HTR-8/SVneo (cell line): ENCODE results near the gene GABRA4.

Experiments
- DNase-seq: peaks from one replicate; pipeline ENCODE4 v3.0.0; 2011; ENCODE audit warnings: low spot score, mixed read lengths; ENCODE audit not compliant: insufficient read length
- FAIRE-seq: peaks from 2 replicates; lab custom pipeline; 2011; peaks lifted over from hg19 to GRCh38; lab: Jason Lieb, UNC

The GABRA4 gene

DNA sequence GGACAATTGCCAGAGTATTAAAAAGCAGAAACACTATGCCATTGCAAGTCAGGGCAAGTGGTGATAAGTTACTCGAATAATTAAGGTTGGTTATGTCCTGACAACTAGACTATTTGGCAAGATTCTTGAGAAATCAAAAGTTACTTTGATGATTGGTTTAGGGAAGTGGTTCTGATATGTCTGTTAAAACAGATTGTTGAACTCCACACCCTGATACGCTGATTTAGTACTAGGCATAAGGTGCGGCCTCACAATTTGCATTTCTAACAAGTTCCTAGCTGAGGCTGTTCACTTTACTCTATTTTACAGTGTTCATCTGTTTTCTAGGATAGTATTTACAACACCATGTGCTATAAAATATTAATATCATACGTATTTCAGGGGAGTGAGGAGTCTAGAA, 12.5 kb downstream of the GABRA4 start:
- FAIRE-seq, result no peak
- no peak for DNase-seq

DNA sequence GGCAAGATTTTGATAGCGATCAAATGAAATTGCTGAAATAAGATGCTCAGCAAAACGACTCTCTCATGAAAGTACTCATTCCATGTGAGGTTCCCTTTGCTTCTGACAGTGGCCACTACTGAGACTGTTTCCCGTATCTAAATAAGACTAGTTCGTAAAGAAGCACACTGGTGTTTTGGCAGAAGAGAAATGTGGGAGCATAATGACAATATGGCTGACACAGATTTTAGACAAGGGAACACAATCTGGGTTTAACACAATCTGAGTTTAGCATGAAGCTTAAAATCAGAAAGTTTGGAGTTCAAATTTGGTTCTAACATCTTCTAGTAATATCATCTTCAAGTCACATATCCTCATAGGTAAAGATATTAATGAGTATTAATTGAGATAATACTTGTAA, 13.7 kb downstream of the GABRA4 start:
- DNase-seq, result no peak
- FAIRE-seq, result no peak

DNA sequence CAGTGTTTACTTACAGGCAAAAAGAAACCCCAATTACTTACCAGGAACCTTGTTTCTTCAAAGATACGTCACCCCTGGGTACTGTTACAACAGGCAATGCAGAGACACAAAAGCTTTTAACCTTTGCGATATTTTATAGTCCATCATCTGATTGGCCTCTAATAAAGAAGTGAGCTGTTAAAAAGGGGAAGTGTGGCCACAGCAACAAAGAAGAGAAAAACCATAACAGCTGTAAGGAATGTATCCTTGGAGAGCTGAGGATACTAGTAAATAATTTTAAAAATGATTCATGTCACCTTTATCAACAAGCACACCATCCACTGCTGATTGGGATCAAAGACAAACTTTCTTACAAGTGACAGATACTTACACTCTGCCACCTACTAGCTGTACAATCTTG, 14.1 kb downstream of the GABRA4 start:
- DNase-seq (no peak), FAIRE-seq (no peak)

DNA sequence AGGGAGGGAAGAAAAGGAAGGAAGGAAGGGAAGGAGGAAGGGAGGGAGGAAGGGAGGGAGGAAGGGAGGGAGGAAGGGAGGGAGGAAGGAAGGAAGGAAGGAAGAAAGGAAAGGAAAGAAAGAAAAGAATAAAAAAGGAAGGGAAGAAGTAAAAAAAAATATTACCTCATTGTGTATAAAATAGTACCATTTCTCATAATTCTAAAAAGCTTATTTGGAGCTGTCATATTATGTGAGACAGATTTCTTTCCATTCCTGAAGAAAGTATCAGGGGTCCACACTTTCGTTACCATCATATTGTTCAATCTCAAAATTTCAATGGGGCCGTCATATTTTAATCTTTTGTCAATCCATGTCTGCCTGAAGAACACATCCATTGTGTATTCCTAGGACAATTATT, 16.1 kb downstream of the GABRA4 start:
- no peak for DNase-seq
- FAIRE-seq, result no peak

DNA sequence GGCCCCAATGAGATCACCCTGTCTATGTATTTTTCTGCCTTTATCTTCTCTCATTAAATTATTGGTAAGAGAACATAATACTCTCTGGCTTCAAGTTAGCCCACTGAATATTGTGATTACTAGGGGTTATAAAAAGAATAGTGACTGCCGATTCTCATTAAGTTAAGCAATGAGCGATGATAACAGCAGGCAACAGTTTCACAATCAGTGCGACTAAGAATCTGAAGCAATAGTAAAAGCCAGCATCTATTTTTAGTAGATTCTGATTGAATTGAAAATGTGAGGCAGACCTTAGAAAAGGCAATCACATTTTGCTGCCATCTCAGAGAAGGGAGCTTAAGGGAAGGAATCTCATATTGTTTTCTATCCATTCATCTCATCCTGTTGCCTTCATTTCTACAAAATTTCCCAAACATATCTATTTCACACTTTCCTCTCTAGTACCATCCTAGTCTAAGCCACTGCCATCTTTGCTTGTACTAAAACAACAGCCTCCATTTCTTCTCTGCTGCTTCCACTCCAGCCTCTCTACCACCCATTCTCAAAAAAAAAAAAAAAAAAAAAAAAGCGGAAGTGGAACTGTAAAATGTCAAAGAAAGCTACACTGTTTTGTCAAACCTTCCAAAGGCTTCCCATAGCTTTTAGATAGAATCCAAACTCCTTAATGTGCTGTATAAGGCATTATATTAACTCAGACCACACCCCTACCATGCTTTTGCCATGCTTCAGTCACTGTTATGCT, 17.4 kb downstream of the GABRA4 start:
- FAIRE-seq (no peak), DNase-seq (no peak)

DNA sequence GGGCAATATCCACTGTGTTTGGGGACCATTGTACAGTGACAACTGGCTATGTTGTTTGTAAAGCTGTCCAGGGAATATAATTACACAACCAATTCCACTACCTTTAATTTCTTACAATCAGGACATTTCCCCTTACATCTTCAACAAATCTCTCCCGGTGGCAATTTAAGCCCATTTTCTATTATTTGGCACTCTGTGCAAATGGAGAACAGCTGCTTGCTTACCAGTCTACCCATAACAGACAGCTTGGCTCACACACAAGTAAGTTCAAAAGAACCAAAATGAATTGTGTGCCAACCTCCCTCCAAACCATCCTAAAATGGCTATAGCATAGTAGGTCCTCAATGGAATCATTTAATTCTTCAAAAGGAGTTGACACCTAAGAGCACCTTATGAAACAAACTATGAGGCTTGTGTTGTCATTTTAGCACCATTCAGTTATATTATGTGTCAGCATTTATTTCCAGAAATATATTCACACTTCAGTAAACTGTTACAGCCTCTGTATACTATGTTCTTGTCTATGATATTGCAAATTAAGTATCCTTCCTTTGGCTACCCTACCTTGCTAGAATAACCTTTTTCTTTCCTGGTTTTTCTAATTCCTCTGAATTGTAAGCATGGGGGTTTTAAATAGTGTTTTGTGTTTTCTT, 18.4 kb downstream of the GABRA4 start:
- DNase-seq, result no peak
- FAIRE-seq, result no peak

DNA sequence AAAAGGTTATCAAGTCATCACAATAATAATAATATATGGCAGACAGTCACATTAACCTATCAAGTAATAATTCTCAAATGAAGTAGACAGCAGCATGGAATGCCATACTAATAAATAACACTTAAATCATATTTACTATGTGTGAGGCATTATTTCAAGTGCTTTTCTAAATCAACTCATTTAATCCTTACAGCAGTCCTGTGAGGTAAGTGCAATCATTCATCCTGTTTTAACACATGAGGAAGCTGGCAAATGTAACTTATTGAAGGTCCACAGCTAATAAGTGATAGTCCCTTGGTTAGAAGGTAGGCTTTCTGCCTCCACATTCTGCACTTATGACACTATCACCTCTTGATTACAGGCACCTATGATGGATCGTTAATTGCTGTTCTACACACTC, 24.5 kb downstream of the GABRA4 start:
- DNase-seq, result no peak
- FAIRE-seq, result no peak

DNA sequence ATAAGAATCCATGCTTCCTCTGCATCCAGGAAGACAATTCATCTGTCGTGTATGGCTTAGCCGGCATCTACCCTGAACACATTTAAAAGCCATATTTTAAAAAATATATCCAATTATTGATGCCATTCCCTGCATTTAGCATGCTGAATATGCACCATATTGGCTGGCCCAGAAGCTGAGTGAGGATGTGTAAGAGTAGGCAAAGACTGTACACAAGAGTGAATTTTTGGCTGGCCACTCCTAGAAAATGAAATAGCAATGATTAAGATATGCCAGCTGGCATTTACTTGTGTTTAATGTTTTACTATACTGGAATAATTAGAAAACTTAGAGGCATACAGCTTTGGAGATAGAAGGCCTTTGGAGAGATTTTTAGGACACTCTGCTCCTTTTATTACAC, 25.8 kb downstream of the GABRA4 start:
- FAIRE-seq (no peak), DNase-seq (no peak)

DNA sequence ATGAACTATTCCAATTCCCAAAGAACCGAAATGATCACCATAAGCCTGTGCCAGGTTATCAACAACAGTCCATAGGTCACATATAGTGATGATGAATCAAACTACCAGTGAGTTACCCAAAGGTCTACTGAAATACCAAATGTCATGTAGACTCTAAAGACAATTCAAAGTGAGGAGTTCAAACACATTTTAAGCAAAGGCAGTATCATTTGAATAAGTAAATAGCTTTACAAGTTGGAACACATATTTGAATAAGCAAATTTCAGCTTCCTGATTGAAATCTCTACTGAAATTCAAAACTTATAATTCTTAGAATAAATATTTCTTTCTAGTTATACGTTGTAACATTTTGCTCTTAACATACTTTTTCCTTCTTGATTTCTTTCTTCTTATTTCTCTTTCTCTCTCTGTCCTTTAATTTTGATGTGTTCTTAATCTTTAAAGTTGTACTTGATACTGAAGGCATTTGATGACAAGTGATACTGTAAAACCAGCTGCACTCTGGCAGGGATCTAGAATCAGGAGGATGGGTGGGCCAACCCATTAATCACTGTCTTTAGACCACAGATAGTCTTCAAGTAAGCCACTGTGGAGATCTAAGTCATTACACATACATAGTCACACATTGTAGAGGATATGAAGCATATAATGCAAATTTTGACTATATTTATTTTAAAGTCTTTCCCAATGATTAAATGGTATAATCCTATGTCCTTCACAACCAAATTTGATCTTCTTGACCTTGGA, 34.5 kb downstream of the GABRA4 start:
- DNase-seq (no peak), FAIRE-seq (no peak)

DNA sequence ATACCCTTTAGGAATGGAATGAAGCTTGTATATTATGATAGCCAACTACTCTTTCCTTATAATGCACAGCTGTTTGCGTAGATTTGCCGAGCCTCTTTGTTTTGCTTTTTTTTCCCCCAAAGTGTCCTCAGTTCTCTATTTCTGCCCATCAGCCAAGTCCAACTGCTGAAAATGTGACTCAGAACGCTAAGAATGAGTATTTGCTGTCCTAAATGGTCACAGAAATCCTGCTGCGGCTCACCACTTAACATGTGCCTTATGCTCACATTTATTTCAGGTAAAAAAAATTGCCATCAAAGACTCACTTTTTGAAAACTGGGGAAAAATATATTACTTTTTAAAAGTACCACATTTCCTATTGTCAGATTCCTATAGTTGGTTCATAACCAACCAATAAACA, 36.9 kb downstream of the GABRA4 start:
- FAIRE-seq, result no peak
- DNase-seq, result no peak

DNA sequence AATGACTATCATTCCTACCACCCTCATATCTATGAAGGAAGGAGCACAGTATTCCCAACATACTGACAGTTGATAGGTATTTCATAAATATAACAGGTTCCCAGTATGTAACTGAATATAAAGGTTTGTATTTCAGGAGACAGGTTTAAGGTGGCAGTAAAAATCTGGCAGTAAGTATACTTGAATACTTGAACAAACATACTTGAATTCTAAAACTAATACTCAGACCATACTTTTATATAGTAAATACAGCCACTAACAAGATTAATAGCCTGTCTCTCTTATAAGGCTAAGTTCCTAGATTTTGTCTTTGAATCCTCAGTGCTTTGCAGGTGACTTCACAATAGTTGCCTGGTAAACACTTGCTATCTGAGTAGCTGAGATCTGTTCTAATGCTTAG, 37.8 kb downstream of the GABRA4 start:
- FAIRE-seq (no peak), DNase-seq (no peak)

DNA sequence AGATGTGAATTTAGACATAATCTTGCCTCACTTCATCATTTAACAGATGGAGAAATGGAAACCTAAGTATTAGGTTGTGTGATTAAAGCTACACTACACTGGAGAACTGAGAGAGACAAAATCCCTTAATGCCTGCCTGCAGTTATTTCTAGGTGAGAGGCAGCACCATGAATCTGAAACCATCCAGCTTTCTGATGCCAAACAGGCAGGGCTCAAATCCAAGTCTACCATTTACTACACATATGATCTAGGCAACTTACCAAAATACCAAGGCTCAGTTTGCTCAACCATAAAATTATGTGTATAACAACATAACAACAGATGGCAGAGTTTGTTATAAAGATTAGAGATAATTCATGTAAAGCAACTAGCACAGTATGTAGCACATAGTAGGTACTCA, 38.7 kb downstream of the GABRA4 start:
- FAIRE-seq, result no peak

DNA sequence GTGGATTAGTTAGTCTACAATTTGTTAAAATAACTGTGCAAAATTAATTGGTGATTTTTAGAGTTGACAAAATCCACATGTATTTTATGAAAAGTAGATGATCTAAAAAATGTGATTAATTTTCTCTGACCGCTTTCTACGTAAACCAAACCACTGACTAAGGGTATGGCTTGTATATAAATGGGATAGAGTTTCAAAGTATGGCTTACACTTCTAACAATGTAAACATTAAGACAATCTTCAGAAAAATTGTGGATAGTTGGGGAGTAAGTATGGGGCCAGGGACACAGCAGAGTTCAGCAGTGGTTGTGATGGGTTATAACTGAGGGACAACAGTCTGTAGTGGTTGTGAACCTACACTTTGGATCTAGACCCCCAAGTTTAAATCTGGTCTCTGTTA, 39.8 kb downstream of the GABRA4 start:
- no peak for FAIRE-seq
- no peak for DNase-seq

More for the DNA sequence above, 38.7 kb downstream of the GABRA4 start:
- no peak for DNase-seq

DNA sequence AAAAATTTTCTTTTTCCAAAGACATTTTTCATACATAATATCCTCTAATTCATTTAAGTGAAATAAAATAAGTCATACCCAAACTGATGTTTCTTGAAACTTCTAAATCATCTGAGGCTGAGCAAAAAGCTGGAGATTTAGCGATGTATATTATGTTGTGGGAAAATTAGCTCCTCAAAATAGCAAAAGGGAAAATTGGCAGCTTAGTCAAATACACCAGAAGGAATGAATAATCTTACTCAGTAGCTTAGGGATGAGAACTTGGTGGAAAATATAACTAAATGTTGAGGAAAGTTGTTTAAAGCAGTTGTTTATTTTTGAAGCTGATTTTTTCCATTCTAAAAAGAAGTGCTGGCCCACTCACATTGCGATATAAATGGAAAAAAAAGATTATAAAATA, 40.9 kb downstream of the GABRA4 start:
- DNase-seq (no peak), FAIRE-seq (no peak)

DNA sequence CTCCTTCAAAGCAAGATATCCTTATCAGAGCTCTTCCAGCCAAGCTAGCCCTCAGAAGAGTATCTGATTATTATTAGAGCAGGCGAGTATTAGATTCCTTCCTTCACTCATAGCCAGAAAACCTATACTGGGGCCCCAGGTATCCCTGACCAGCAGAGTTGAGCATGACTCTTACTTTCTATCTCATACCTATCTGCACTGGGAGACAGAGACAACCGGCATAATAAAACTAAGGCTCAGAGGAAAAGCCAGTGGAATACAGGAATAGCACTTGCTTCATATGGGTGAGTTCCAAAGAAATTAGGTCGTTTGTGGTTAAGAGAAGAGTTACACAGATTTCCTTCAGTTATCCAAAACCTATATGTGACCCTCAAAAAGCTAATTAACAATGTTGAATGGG, 42.6 kb downstream of the GABRA4 start:
- FAIRE-seq (no peak), DNase-seq (no peak)

DNA sequence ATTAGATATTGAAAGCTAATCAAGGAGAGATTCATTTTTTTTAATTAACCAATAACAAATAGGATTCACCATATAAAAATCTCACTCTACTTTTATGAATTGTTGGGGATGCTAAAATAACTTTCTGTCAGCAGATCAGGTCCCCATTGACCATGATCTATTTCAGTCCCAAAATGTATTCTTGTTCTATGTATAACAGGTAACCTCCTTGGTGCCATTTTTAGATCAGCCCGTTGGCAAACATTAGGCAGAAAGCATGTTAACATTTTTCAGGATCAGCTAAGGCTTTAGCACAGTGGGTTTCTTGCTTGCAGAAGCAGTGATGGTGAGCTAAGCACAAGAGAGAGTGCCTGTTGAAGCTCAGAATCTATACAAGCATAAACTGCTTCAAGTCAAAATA, 43.6 kb downstream of the GABRA4 start:
- no peak for FAIRE-seq
- DNase-seq, result no peak

DNA sequence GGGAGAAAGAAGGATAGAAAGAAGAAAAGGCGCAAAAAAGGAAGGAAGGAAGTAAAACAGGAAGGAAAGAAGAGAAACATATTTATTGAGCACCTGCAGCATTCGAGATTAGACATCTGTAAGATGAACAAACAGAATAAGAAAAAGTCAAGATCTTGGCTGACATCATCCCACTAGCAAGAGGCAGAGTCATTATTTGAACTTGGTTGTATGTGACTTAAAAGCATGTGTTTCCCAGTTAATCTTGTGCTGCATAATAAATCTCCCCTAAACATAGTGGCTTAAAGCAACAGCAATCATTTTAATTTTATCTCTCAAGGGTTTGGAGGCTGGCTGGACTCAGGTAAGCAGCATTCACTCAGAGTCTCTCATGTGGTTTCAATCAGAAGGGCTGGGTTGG, 45.8 kb downstream of the GABRA4 start:
- FAIRE-seq (no peak), DNase-seq (no peak)

DNA sequence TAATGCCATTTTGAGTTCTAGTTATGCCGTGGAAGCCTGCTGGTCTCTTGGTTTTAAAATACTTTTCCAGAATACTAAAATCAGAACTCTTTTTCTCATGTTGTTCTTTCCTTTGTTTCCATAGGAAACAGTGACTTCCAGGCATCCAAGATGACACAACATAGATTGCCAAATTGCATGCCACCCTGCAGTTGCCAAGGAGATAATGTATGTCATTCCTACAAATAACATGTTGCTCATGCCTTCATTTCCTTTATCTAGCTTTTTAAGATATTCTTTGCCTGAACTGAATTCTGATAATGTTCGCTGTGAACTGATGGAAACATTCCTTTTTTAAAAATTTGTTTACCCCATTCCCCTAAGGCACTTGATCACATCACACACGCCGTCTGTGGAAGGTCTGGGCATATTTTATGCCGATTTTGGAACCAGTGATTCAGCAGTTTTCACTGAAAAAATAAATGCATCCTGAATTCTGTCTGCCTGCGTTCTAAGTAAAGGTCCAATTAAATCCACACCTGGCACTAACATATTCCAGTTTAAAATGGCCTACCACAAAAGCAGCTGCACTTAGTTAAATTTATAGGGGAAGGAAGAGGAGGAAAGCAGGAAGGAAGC, 46.4 kb downstream of the GABRA4 start:
- DNase-seq (no peak), FAIRE-seq (no peak)

DNA sequence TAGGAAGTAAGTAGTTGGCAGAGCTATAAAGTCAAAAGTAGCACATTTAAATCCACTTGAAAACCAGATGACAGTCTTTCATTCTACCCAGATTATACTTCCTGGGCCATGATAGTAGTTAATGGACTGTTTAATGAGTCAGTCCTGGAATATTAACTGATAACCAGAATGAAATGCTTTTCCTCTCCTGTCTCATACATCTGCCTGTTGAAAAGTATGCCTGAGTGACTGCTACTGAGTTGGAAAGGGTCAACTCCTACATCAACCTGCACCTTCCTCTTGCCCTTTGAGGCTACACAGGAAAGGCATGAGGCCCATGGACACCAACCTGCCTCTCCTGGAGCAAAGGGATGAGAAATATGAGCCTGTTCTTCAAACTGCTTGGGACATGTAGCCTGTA, 48.3 kb downstream of the GABRA4 start:
- no peak for DNase-seq

DNA sequence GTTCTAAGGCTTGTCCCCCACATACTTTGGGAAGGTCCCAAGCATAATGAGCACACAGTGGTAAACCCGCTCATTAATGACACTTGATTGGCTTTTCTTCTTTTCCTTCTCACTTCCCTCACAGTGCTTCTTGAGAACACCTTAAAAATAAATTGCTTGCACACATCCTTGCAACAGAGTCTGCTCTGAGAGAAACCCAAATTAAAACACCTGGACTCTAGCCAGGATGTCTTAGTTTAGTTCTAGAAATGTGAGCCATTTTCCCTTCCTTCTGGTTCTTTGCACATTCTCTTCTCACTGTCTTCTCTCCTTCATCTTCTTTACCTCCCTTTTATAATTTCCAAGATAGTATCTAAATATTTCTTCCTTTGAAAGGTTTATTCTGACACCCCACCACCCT, 49.0 kb downstream of the GABRA4 start:
- no peak for DNase-seq
- no peak for FAIRE-seq

More for the DNA sequence above, 48.3 kb downstream of the GABRA4 start:
- FAIRE-seq, result no peak

DNA sequence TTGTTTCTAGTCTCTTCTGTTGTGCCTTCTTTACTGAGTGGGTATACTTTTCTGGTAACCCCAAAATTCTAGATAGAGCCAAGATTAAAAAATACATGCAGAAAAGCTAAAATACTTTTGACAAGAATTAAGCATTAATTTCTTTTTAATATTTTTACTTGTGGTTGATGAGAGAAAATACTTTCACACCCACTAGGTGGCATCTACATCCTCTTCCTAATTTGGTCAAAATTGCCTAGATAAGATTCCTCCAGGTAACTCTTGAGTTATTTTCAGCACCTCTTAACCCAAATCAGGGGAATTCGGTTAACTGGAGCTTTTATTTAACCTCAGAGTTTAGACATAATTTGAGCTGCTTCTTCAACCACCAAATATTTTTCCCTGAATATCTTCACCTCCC, 55.9 kb downstream of the GABRA4 start:
- no peak for DNase-seq
- FAIRE-seq, result no peak
